GM12875 (cell line): ENCODE results near the gene CD93.

Experiments used
- H3K4me3 ChIP-seq: one replicate; pipeline ENCODE4 v1.5.1; 2011; ENCODE audit warnings: low read depth, low read length, control low read depth
- TF ChIP-seq, protein P1 (sequence below): IDR thresholded peaks from 2 replicates; pipeline ENCODE4 v1.5.1; 2011; ENCODE audit warnings: low read depth, mild to moderate bottlenecking, control low read depth, inconsistent platforms, low read length, moderate library complexity, borderline replicate concordance; ENCODE audit not compliant: insufficient read depth

Gene CD93, protein sequence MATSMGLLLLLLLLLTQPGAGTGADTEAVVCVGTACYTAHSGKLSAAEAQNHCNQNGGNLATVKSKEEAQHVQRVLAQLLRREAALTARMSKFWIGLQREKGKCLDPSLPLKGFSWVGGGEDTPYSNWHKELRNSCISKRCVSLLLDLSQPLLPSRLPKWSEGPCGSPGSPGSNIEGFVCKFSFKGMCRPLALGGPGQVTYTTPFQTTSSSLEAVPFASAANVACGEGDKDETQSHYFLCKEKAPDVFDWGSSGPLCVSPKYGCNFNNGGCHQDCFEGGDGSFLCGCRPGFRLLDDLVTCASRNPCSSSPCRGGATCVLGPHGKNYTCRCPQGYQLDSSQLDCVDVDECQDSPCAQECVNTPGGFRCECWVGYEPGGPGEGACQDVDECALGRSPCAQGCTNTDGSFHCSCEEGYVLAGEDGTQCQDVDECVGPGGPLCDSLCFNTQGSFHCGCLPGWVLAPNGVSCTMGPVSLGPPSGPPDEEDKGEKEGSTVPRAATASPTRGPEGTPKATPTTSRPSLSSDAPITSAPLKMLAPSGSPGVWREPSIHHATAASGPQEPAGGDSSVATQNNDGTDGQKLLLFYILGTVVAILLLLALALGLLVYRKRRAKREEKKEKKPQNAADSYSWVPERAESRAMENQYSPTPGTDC

DNA sequence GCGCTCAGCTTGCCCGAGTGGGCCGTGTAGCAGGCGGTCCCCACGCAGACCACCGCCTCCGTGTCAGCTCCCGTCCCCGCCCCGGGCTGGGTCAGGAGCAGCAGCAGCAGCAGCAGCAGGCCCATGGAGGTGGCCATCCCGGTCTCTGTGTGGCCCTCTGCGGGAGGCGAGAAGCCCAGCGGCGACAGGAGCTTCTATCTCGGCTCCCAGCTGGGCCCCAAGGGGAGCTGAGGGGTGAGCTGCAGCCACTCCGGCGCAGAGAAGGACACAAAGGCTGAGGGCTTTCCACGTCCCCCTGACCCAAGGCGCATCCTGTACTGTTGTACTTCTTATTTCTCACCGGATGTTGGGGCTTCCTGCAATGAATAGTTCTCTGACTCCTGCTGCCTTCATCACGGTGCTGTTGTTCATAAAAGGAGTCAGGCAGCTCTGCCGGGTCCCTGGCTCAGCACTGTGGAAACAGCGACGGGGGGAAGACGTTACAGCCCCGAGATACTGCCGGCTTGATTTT, at the start of gene CD93:
Gene CD93, minus strand, starts transcription at position 269 of the 511 bp plus-strand sequence. Its CDS starts 132 bp downstream, at position 137.
- peak within 1 kb of the TSS; percentile 41 for H3K4me3 ChIP-seq
- TF ChIP-seq, protein P1, sequence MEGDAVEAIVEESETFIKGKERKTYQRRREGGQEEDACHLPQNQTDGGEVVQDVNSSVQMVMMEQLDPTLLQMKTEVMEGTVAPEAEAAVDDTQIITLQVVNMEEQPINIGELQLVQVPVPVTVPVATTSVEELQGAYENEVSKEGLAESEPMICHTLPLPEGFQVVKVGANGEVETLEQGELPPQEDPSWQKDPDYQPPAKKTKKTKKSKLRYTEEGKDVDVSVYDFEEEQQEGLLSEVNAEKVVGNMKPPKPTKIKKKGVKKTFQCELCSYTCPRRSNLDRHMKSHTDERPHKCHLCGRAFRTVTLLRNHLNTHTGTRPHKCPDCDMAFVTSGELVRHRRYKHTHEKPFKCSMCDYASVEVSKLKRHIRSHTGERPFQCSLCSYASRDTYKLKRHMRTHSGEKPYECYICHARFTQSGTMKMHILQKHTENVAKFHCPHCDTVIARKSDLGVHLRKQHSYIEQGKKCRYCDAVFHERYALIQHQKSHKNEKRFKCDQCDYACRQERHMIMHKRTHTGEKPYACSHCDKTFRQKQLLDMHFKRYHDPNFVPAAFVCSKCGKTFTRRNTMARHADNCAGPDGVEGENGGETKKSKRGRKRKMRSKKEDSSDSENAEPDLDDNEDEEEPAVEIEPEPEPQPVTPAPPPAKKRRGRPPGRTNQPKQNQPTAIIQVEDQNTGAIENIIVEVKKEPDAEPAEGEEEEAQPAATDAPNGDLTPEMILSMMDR: no peak

DNA sequence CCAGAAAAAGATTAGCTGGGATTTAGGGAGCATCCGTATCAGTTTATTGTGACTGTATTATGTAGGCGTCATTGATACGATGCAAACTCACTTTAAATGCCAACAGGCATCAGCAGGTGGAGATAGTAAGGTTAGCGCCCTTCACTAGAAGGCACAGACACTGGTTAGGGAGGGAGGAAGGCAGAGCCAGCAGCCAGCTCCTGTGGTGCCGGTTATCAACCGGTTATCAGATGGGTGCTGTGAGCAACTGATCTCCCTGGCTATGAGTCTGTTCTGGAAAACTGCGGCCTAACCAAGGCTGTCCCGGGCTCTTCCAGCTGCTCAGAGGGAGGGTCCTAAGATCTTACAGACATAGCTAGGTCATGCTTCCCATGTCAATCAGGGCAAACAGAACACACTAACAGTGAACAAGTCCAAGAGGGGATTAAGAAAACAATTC, 47.5 kb upstream of the CD93 start:
- H3K4me3 ChIP-seq: no peak overlapping the region
- TF ChIP-seq, protein P1: no peak

DNA sequence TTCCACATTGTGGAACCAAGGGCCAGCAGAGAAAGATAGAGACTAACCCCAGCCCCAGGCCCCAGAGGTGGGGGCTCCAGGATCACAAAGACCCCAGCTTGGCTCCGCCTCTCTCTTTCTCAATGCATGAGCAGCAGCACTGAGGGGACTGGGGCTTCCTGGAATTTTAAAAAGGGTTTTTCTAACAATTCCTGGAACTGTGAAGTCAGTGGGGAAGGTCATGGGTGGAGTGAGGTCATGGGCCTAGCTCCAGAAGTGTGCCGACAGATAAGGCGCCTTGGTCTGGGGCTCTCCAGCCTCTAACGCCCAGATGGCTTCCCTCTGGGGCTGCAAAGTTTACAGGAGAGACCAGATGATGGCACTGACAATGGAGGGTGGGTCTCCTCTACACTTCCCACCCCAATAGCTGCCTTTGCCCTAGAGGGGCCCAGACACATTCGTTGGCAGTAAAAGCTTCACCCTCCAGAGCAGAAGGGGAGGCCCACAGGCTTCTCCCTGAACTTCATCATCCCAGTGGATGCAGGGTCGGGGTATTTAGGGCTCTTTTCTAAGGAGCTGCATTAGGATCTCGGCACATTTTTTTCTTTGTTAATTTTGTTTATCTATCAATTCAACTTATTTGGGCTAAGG, 46.9 kb upstream of the CD93 start:
- TF ChIP-seq, protein P1: no peak
- no peak overlapping the region for H3K4me3 ChIP-seq

DNA sequence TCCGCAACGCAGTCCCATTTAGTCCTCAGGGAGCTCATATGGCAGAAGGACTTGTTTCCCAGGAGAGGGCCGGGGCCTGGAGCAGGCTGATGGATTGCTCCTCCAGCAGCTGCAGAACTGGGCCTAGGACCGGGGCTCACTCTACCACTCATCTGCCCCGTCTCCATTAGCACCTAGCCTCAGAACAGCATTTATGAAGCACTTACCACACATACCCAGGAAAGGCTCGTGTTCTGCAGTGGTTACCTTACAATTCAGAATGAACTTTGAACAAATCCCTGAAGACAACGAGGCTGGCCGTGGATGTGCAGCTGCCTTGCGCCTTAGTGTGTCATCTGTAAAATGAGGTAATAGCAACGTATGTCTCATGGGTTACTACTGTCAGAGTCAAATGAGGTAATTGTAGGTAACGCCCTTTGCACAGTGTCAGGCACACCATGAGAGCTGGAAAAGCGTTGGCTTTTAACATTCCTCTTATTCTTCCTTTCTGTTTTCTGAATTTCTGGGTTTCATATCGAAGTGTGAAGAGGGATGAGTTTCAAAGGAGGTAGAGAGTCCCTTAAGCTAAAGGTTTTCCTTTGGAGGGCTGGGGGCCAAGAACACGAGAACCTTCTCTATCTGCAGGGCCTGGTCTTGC, 46.3 kb upstream of the CD93 start:
- TF ChIP-seq, protein P1: no peak
- no peak overlapping the region for H3K4me3 ChIP-seq

DNA sequence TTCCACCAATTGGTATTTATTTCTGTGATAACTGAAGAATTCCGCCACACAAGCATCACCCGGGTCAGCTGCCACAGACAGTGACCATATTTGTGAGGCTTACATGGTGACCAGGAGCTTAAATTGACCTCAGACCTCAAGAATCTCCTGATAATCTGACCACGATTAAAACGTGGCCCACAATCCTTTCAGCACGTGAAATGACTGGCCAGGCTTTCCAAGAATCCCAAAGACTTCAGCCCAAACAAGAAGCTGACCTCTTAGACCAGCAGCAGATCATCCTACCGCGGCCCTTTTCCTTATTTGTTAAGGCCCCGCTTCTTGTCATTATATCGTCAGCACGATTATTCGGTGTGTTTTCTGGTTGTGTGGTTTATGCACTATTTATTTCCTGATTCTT, 45.6 kb upstream of the CD93 start:
- TF ChIP-seq, protein P1: no peak
- H3K4me3 ChIP-seq: no peak overlapping the region

DNA sequence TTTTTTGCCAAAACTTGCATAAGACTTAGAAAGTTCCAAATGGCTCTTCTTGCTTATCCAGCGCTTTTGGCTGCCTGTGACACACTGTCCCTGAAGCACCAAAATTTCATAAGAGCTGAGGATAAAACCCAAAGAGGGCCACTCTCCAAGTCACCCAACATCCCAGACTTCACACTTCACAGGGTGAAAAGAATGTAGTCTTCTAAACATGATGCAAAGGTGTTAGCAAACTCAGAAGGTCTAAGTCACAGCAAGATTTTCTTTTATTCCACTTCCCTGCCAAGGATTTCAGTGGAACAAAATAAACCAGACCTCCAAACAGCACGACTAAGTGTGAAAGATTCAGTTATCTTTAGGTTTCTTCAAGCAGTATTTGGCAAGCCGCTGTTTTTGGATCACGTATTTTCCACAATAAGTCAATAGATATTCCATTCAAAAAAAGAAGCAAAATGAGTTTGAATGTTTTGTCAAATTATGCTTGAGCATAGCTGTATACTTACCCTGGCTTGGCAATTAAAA, 44.6 kb upstream of the CD93 start:
- no peak overlapping the region for H3K4me3 ChIP-seq
- TF ChIP-seq, protein P1: no peak
